IMR-90 (cell line): ENCODE data around the gene PPARG. TPM values are rescaled to one million over a fixed set of nuclear protein-coding genes. Genes with fewer than 3 reads are reported as not detected.

Source experiments
- ATAC-seq: fragments of 200-7000 bp; cut with Tn5 transposase; 2 replicates; pipeline ENCODE4 v1.9.1; 2020; ENCODE audit warnings: low read depth, mild to moderate bottlenecking, moderate library complexity
- BruUV-seq: library from RNA; stranded (reverse); fragments of 400-500 nt; replicated peaks from 2 replicates; lab custom pipeline; 2021; lab: Mats Ljungman, UMichigan
- CTCF ChIA-PET: fragments of 300-600 bp; formaldehyde crosslinking; extraction: SDS; loops from one replicate; lab custom pipeline; 2021; ENCODE audit warnings: antibody characterized with exemption; lab: Yijun Ruan, JAX
- POLR2A ChIA-PET: fragments of 300-600 bp; sonication (Branson Sonifier 250); formaldehyde crosslinking; loops from one replicate; lab custom pipeline; 2022; ENCODE audit warnings: antibody characterized with exemption; ENCODE audit not compliant: unreplicated experiment; lab: Charles Lee
- DNase-seq: peaks from one replicate; pipeline ENCODE4 v3.0.0; 2013
- H2AFZ ChIP-seq: replicated peaks from 2 replicates; pipeline ENCODE3; 2013; ENCODE audit warnings: low read length, mild to moderate bottlenecking; ENCODE audit not compliant: poor library complexity
- H2AK5ac ChIP-seq: 2 replicates; pipeline ENCODE4 v1.6.1; 2013; ENCODE audit warnings: low read depth, low read length, inconsistent platforms
- H2AK9ac ChIP-seq: replicated peaks from 2 replicates; pipeline ENCODE3; 2013; ENCODE audit warnings: mild to moderate bottlenecking, low read depth, low read length, moderate library complexity; ENCODE audit not compliant: poor library complexity
- H2BK120ac ChIP-seq: 2 replicates; pipeline ENCODE4 v1.6.1; 2013; ENCODE audit warnings: low read depth, low read length, inconsistent platforms
- H2BK15ac ChIP-seq: 3 replicates; pipeline ENCODE4 v1.6.1; 2013; ENCODE audit warnings: low read depth, low read length, inconsistent platforms
- H2BK20ac ChIP-seq: 2 replicates; pipeline ENCODE4 v1.6.1; 2013; ENCODE audit warnings: low read depth, mild to moderate bottlenecking, inconsistent platforms, low read length, moderate library complexity
- H2BK5ac ChIP-seq: 2 replicates; pipeline ENCODE4 v1.6.1; 2013; ENCODE audit warnings: mild to moderate bottlenecking, low read depth, low read length, inconsistent platforms; ENCODE audit not compliant: poor library complexity, severe bottlenecking
- H3K14ac ChIP-seq: replicated peaks from 2 replicates; pipeline ENCODE4 v1.6.1; 2013; ENCODE audit warnings: low read depth, low read length, inconsistent platforms
- H3K18ac ChIP-seq: 2 replicates; pipeline ENCODE4 v1.6.1; 2013; ENCODE audit warnings: low read depth, low read length, control low read depth
- H3K23ac ChIP-seq: 2 replicates; pipeline ENCODE4 v1.6.1; 2013; ENCODE audit warnings: low read depth, low read length, inconsistent platforms
- H3K27ac ChIP-seq: 2 replicates; pipeline ENCODE4 v1.5.1; 2013; ENCODE audit warnings: mild to moderate bottlenecking, control low read depth, low read length; ENCODE audit not compliant: insufficient read depth
- H3K27me3 ChIP-seq: 2 replicates; pipeline ENCODE4 v1.6.1; 2013; ENCODE audit warnings: low read length; ENCODE audit not compliant: control insufficient read depth, insufficient read depth
- H3K36me3 ChIP-seq: 2 replicates; pipeline ENCODE4 v1.6.1; 2013; ENCODE audit warnings: low read length, mixed read lengths; ENCODE audit not compliant: control insufficient read depth, insufficient read depth
- H3K4ac ChIP-seq: 2 replicates; pipeline ENCODE4 v1.6.1; 2013; ENCODE audit warnings: low read depth, low read length, inconsistent platforms
- H3K4me1 ChIP-seq: 2 replicates; pipeline ENCODE4 v1.6.1; 2013; ENCODE audit warnings: low read length, mixed read lengths; ENCODE audit not compliant: control insufficient read depth, insufficient read depth
- H3K4me2 ChIP-seq: 2 replicates; pipeline ENCODE4 v1.6.1; 2013; ENCODE audit warnings: low read depth, mild to moderate bottlenecking, control low read depth, low read length, moderate library complexity
- H3K4me3 ChIP-seq: 2 replicates; pipeline ENCODE4 v1.5.1; 2013; ENCODE audit warnings: low read depth, mild to moderate bottlenecking, control low read depth, low read length, moderate library complexity; ENCODE audit not compliant: insufficient read depth
- H3K56ac ChIP-seq: 2 replicates; pipeline ENCODE4 v1.6.1; 2013; ENCODE audit warnings: low read length, inconsistent platforms; ENCODE audit not compliant: insufficient read depth; ENCODE audit errors: extremely low read depth
- H3K79me1 ChIP-seq, 2 experiments: 2 replicates each; pipeline ENCODE4 v1.6.1; 2013; ENCODE audit warnings: low read length in 2 of 2, inconsistent platforms in 1 of 2, low read depth in 1 of 2
- H3K9ac ChIP-seq: 2 replicates; pipeline ENCODE4 v1.6.1; 2013; ENCODE audit warnings: low read depth, low read length, control low read depth
- H3K9me1 ChIP-seq: 2 replicates; pipeline ENCODE4 v1.6.1; 2013; ENCODE audit warnings: low read length, inconsistent platforms; ENCODE audit not compliant: insufficient read depth
- H3K9me3 ChIP-seq: 2 replicates; pipeline ENCODE4 v1.6.1; 2013; ENCODE audit warnings: low read length; ENCODE audit not compliant: control insufficient read depth, insufficient read depth
- H4K20me1 ChIP-seq: 2 replicates; pipeline ENCODE4 v1.6.1; 2013; ENCODE audit warnings: low read length, inconsistent platforms; ENCODE audit not compliant: insufficient read depth
- H4K5ac ChIP-seq: 2 replicates; pipeline ENCODE4 v1.6.1; 2013; ENCODE audit warnings: mild to moderate bottlenecking, low read depth, low read length, control low read depth
- H4K8ac ChIP-seq, 2 experiments: 2 replicates each; pipeline ENCODE4 v1.6.1; 2013; ENCODE audit warnings: low read depth in 2 of 2, low read length in 2 of 2, control low read depth in 1 of 2, inconsistent platforms in 1 of 2
- H4K91ac ChIP-seq: 2 replicates; pipeline ENCODE4 v1.6.1; 2013; ENCODE audit warnings: low read depth, low read length, inconsistent platforms; ENCODE audit not compliant: insufficient read depth
- BHLHE40 ChIP-seq: fragments of 150-350 bp; IDR thresholded peaks from 2 replicates; pipeline ENCODE4 v1.6.1; 2016; ENCODE audit warnings: mild to moderate bottlenecking, low read depth, low read length
- CTCF ChIP-seq: conservative IDR thresholded peaks from 2 replicates; pipeline ENCODE4 v1.5.1; 2012; ENCODE audit warnings: mild to moderate bottlenecking, low read depth, low read length, improper control_type of control experiment
- FOS ChIP-seq: fragments of 150-350 bp; IDR thresholded peaks from 2 replicates; pipeline ENCODE4 v1.6.1; 2016; ENCODE audit warnings: low read depth, low read length
- MXI1 ChIP-seq: IDR thresholded peaks from 2 replicates; pipeline ENCODE4 v1.6.1; 2012; ENCODE audit warnings: low read depth, mild to moderate bottlenecking, low read length, moderate library complexity, borderline replicate concordance
- NFE2L2 ChIP-seq: fragments of 150-350 bp; IDR thresholded peaks from 2 replicates; pipeline ENCODE4 v1.6.1; 2016; ENCODE audit warnings: low read depth, mild to moderate bottlenecking, low read length
- POLR2A ChIP-seq: IDR thresholded peaks from 2 replicates; pipeline ENCODE4 v1.6.1; 2012; ENCODE audit warnings: mild to moderate bottlenecking, low read depth, low read length
- RCOR1 ChIP-seq: IDR thresholded peaks from 2 replicates; pipeline ENCODE4 v1.6.1; 2012; ENCODE audit warnings: mild to moderate bottlenecking, low read length, improper control_type of control experiment; ENCODE audit not compliant: insufficient replicate concordance
- RFX5 ChIP-seq: IDR thresholded peaks from 2 replicates; pipeline ENCODE4 v1.8.0; 2012; ENCODE audit warnings: low read depth, mild to moderate bottlenecking, low read length, moderate library complexity
- SMC3 ChIP-seq: fragments of 150-350 bp; IDR thresholded peaks from 2 replicates; pipeline ENCODE4 v1.6.1; 2016; ENCODE audit warnings: low read depth, mild to moderate bottlenecking, antibody characterized with exemption, low read length, moderate library complexity
- USF2 ChIP-seq: fragments of 150-350 bp; IDR thresholded peaks from 2 replicates; pipeline ENCODE4 v1.6.1; 2017; ENCODE audit warnings: mild to moderate bottlenecking, antibody characterized with exemption, low read length, low read depth
- WGBS, 2 experiments: methylation state at CpG; one replicate each; pipeline versions ENCODE4 v1.1.5 to v1.1.7; 2013; ENCODE audit warnings: missing lambda C conversion rate in 2 of 2; ENCODE audit not compliant: insufficient read length in 1 of 2; ENCODE audit errors: extremely low coverage in 2 of 2; 5-methylcytosine and 5-hydroxymethylcytosine counted together
- dilution Hi-C: fragments of 300-500 bp; cut with HindIII; formaldehyde crosslinking; loops from one replicate; pipeline ENCODE4 v1.14.3; 2018; ENCODE audit warnings: low sequenced_read_pairs; ENCODE audit not compliant: unreplicated experiment
- in situ Hi-C: fragments of 300-500 bp; cut with MboI; formaldehyde crosslinking; loops from 3 replicates; pipeline ENCODE4 v1.14.3; 2019; ENCODE audit warnings: low sequenced_read_pairs, inconsistent platforms, mixed read lengths
- intact Hi-C: fragments of 100-400 bp; cut with micrococcal nuclease; formaldehyde crosslinking; loops from 2 replicates; pipeline ENCODE4 v1.10.0; 2022
- polyA plus RNA-seq, 3 experiments: library from polyadenylated mRNA; depleted of rRNA; stranded (reverse); fragments of >200 nt; gene quantifications; 2 replicates each; pipeline ENCODE4 v1.2.3, GENCODE V29; 2012; ENCODE audit warnings: low replicate concordance in 1 of 3
- total RNA-seq: library from RNA; depleted of rRNA; stranded (reverse); fragments of >200 nt; gene quantifications from 2 replicates; pipeline ENCODE4 v1.2.3, GENCODE V29; 2012
- TF ChIP-seq, protein P1 (sequence below): fragments of 150-350 bp; IDR thresholded peaks from 2 replicates; pipeline ENCODE4 v1.6.1; 2016; ENCODE audit warnings: low read depth, mild to moderate bottlenecking, low read length, moderate library complexity, borderline replicate concordance

The PPARG gene
- total and polyA plus RNA-seq, 2 of the 4 experiments (the other 2 are of a cell fraction), result 11.2 to 23.8 TPM

DNA sequence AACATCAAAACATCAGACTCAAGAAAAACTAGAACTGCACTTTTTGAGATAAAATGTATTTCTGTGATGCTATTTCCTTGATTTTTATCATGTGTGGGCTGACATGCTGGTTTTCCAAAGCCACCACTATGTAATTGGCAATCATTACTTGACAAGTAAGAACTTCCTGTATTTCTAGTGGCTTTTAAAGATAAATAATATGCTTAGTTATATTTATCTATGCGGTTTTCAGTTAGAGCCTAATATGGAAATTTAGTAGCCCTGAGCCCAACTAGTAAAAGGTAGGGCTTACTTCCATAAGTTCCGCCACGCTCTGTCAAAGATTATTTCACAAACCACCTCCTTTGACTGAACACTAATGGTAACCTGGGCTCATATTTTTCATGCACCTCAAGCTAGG is 91.6 kb downstream of the PPARG start:
- Histone ChIP-seq H2AK5ac (no peak overlapping the region; the same call in 1 of the 2 replicates), H2AK9ac (no peak overlapping the region), H2AFZ (no peak overlapping the region), H3K14ac (no peak overlapping the region), H4K91ac (no peak overlapping the region), H3K4me3 (no peak overlapping the region), H4K5ac (no peak overlapping the region), H3K23ac (no peak overlapping the region), H4K8ac (no peak overlapping the region), H2BK15ac (no peak overlapping the region), H2BK5ac (no peak overlapping the region), H3K56ac (no peak overlapping the region), H3K27ac (no peak overlapping the region), H3K4me2 (no peak overlapping the region), H2BK20ac (no peak overlapping the region), H2BK120ac (no peak overlapping the region), H3K4me1 (no peaks in the 10 kb centered on the region; the same call in 1 of the 2 replicates), H3K18ac (no peak overlapping the region), H3K9me3 (no peaks in the 10 kb centered on the region), H4K20me1 (no peaks in the 10 kb centered on the region), H3K4ac (no peak overlapping the region), H3K9me1 (no peaks in the 10 kb centered on the region), H3K9ac (no peak overlapping the region), H3K79me1 (no peaks in the 10 kb centered on the region; a peak in 1 of 4 replicates), H3K36me3 (peaks cover 5% of the 10 kb centered on the region), H3K27me3 (no peaks in the 10 kb centered on the region)
- dilution Hi-C loops (no loop called here), in situ Hi-C loops (no loop called here), intact Hi-C loops (no loop called here)
- WGBS, 2 experiments, result no CpG with 5 or more reads among the region's 3 CpGs
- no TSS peak for BruUV-seq
- DNase-seq (no peak), ATAC-seq (no peak)
- POLR2A ChIA-PET, result no interaction called here
- TF ChIP-seq USF2 (no peak), MXI1 (no peak), RFX5 (no peak), RCOR1 (no peak), SMC3 (no peak), CTCF (no peak), POLR2A (no peak), NFE2L2 (no peak), FOS (no peak), BHLHE40 (no peak)
- TF ChIP-seq, protein P1, sequence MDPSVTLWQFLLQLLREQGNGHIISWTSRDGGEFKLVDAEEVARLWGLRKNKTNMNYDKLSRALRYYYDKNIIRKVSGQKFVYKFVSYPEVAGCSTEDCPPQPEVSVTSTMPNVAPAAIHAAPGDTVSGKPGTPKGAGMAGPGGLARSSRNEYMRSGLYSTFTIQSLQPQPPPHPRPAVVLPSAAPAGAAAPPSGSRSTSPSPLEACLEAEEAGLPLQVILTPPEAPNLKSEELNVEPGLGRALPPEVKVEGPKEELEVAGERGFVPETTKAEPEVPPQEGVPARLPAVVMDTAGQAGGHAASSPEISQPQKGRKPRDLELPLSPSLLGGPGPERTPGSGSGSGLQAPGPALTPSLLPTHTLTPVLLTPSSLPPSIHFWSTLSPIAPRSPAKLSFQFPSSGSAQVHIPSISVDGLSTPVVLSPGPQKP, result no peak
- CTCF ChIA-PET, result no interaction called here
